HK-2 (cell line): Measurements from ENCODE around the gene KIF5B.
"Not testable (repeated sequence)": the region's sequence is repeated elsewhere in the genome, so short reads cannot be mapped to it uniquely, and the experiment has no call there.

Experiments used
- DNase-seq: peaks from one replicate; pipeline ENCODE4 v3.0.0-alpha.2; 2018; ENCODE audit not compliant: unreplicated experiment

Gene KIF5B

DNA sequence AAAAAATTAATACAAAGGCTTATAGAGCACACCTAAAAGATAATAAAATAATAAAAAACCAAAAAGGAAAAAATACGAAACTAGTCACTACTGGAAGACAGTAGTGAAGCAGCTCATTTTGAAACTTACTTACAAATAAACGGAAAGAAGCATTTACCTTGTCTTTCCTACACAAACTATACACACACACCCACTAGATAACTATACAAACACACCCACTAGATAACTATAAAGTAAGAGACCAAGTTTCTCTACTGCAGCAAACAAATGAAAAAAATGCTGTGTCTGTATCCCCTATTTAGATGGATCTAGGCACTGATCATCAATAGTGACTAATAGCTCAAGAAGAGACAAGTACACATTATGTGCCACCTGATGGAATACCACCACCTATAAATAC, 49.2 kb downstream of the KIF5B start:
- no peak for DNase-seq

DNA sequence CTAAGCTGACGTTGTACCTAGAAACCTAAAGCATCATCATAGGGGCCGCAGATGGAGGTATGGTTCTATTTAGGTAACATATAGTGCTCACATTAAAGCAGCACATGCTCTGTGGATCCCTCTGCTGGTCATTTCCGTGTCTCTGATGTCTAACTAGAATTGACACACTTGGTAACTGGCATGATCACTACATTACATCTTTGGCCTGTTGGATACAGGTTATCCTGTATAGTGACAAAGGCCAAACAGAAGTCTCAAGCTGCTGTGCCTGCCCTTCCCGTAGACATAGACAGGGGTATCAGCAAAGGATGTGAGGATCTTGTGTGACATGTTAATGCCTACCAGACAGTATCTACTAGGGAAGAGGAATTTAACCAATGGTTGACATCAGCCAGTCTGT, 51.2 kb downstream of the KIF5B start:
- no peak for DNase-seq

DNA sequence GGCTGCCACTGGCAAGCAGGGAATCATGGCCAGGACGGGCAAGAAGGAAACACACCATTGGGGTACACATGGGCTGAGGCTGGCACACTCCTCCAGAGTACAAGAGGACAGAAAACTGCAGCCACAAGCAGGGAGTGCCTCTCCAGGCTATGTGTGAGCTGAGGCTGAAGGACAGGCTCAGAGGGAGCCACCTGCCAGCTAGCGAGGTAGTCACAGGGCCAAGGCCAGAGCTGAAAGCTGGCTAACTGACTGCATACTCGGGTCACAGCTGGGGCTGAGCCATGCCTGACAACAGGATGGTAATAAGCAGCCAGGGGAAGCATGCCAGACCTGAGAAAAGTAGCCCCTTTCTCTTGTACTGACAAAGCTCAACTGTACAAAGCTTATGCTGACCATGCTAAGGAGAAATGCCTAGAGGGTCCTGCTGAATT, 52.0 kb downstream of the KIF5B start:
- DNase-seq: no peak

DNA sequence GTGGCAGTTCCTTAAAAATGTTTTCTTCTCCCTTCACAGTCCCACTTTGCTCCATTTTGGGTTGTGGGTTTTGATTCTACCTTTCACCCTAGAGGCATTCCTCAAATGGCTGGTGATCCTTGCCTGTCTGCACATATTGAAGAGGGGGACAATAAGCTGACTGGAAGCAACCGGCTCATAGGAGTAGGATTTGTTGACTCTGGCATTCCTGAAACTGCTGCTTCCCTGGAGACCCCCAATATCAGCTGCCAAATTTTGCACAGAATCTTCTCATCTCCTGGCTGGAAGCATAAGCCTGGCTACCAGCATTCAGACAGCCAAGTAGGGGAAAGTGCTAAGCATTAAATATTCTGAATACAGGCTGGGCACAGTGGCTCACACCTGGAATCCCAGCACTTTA, 53.7 kb downstream of the KIF5B start:
- DNase-seq: no peak

DNA sequence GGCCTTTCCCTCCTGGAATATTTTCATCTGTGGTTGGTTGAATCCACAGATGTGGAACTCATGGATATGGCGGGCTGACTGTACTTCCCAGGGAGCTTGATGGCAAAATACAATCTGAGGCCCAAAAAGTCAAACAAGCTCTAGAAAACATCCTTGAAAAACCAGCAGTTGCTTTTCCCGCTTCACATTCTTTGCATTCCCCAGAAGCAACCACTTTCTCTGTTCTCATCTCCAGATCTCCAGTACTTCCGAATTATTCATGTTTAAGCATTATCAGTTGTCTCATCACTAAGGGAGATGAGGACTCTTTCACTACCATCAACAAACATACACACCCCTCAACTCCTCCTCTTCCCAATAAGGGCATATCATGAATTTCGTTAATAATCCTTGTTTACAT, 55.3 kb downstream of the KIF5B start:
- DNase-seq: no peak

DNA sequence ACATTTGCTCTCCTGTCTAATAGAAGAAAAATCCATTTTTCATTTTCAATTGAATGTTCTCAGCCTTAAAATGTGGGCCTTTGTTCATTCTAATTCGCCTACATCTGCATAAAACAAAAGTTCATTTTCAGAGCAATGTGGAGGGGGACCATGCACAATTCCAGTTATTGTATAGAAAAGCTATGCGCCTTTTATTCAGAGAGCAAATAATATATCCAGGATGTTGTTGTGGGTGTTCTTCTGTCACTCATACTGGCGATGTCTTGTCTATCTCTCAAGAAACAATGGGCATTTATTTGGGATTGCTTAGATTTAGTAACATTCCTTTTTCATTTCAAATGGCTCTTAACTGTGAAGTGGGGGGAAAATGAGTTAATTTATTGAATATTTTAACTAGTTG, 56.4 kb downstream of the KIF5B start:
- DNase-seq: no peak

DNA sequence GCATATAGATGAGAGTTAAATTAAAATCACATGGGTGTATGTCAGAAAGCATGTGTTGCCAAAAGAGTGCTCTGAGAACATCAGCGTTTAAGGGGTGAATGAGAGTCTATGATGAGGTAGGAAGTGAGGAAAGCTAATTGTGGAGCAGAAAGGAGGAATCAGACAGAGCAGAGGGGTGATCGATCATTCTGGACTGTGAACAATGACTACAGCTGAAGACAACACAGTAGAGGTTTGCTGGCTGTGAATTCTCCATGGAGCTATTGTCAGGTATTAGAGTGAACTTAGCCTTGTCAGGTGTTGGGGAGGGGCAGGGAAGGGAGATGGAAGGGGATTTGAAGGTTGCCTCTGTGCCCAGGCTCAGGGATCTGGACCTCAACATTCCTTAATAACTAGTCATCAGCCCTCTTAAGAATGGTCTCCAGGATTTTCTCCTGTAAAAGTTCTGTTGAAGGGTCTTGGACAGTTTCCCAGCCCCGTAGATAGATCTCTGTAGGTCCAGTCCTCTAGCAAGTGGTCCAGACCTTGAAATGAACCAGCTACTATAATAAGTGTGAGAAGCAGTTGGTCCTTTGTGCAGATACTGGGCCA, 57.1 kb downstream of the KIF5B start:
- no peak for DNase-seq

DNA sequence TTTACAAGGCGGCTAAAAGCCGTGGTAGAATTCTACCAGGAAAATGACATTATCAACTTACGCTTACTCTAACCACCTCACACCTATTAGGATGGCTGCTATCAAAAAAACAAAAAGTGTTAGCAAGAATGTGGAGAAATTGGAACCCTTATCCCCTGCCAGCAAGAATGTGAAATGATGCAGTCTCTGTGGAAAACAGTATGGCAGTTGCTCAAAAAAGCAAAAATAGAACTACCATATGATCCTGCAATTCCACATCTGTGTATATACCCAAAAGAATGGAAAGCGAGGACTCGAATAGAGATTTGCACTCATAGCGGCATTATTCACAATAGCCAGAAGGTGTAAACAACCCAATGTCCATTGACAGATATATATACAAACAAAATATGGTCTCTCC, 61.3 kb downstream of the KIF5B start:
- DNase-seq: no peak

DNA sequence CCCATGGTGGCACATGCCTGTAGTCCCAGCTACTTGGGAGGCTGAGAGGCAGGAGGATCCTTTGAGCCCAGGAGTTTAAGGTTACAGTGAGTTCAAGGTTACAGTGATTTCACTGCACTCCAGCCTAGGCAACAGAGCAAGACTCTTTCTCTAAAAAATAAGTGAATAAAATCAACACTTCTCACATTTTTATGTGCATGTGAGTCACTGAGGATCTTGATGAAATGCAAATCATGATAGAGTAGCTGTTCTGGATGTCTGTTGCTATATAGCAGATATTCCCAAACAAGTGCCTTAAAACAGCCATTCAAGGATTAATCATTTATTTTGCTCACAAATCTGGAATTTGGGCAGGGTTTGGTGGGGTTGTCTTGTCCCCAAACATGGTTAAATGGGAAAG, 65.3 kb downstream of the KIF5B start:
- DNase-seq: no peak

DNA sequence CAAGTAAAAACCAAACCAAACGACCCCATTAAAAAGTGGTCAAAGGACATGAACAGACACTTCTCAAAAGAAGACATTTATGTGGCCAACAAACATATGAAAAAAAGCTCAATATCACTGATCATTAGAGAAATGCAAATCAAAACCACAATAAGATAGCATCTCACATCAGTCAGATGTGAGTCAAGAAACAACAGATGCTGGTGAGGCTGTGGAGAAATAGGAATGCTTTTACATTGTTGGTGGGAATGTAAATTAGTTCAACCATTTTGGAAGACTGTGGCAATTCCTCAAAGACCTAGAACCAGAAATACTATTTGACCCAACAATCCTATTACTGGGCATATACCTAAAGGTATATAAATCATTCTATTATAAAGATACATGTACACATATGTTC, 68.4 kb downstream of the KIF5B start:
- not testable (repeated sequence) for DNase-seq

DNA sequence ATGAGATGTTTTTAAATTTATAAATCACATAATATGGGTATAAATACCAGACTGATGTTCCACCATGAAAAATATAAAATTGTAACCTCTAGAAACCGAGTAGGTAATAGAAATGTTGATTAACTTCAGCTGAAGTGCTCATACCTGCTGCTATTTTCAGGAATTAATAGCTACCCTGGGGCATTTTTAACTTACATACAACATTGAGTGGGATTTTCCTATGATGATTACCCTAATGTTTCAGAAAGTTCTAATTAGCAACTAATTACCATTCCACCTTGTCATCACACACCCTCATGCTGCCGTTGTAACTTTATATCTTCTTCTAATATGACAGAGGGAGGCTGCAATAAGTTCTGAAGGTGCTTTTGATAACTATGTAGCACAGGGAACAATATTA, 74.1 kb downstream of the KIF5B start:
- no peak for DNase-seq

DNA sequence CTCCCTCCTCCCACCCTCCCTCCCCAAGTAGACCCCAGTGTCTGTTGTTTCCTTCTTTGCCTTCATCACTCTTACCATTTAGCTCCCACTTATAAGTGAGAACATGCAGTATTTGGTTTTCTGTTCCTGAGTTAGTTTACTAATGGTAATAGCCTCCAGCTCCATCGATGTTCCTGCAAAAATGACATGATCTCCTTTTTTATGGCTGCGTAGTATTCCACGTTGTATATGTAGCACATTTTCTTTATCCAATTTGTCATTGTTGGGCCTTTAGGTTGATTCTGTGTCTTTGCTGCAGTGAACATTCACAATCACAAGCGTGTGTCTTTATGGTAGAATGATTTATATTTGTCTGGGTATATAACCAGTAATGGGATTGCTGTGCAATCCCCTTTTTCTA, 75.8 kb downstream of the KIF5B start:
- DNase-seq: no peak

DNA sequence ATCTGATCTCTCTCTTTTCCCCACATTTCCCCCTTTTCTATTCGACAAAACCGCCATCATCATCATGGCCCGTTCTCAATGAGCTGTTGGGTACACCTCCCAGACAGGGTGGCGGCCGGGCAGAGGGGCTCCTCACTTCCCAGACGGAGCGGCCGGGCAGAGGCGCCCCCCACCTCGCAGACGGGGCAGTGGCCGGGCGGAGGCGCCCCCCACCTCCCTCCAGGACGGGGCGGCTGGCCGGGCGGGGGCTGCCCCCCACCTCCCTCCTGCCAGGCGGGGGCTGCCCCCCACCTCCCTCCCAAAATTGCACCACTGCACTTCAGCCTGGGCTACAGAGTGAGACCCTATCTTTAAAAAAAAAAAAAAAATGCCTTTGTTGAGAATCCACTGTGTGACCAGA, 77.2 kb downstream of the KIF5B start:
- DNase-seq: not testable (repeated sequence)

DNA sequence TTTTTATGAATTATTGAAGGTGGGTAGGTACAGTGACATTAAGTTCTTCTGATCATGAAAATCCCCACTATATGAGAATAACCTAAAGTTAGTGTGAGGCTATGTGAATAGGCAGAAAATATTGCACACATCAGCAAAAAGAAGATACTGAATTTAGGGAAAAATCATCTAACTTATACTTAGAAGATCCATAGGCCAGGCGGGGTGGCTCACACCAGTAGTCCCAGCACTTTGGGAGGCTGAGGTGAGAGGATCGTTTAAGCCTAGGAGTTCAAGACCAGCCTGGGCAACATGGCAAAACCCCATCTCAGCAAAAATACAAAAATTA, 78.1 kb downstream of the KIF5B start:
- DNase-seq: no peak

DNA sequence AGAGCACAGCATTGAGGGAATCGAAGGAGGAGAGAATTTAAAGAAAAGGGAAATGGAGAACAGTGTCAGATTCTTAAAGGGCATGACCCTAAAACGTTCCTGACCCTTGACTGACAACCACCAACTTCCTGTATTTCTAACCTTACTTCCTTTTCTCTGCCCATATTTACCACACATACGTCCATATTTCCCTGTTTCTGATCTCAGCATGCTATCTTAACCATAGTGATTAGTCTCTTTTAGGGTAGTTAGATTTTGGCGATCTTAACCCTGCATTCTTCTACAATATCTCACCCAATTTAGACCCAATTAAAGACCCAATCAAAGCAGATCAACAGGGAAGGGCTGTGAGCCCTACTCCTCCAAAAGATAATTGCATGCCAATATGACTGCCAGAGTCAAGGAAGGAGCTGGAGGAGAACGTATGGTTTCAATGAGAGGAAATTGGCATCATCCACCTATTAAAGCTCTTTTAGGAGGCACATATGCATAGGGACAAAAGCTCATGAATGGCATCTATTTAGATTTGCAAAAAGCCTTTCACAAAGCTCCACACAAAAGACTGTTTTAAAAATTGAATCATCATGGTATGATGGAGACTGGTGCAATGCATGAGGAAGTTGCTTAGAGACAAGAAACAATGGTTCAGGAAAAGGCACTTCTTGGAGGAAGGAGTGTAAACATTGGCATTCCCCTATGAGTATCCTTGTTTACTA, 78.6 kb downstream of the KIF5B start:
- DNase-seq: no peak

DNA sequence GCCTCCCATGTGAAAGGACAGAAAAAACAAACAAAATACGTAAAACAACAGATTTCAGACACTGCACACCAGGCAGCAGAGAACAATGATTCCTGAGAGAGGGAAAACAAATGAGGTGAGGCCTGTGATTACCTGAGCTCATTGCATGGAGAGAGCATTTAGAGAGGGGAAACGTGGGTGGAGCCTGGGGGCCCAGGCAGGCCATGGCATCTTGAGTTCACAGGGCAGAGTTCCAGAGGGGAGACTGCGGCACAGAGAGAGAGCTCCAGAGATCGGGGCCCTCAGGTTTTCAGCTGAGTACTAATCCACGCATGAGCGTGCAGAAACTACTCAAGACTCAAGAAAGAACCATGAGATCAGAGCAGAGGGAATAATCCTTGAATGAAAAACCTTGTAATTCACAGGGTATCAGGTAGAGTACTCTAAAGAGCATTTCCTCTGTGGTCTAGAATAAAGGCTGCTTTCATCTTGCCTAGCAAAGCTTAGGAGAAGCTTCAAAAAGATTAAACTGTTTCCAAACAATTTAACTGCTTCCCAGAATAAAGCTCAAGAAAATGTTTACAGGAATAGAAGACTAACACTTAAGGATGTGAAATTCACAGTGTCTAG, 81.0 kb downstream of the KIF5B start:
- no peak for DNase-seq

DNA sequence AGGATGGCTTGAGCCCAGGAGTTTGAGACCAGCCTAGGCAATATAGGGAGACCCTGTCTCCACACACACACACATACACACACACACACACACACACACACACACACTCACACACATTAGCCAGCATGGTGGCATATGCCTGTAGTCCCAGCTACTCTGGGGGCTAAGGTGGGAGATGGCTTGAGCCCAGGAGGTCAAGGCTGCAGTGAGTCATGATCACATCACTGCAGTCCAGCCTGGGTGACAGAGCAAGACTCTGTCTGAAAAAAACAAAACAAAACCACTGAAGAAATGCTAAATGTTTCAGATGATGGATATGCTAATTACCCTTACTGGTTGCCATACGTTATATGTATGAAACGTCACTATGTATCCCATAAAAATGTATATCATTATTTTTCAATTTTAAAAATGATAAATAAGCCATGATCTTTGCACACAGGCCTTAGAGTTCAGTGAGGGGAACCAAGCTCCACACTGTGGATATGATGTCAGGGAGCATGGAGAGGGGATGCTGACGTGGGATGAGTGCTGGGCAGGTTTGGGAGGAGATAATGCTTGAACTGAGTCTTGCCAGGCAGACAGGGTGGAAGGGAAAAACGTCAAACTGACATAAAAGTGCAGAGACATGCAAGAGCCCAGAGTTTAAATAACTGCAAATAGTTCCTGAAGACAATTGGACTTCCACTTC, 81.6 kb downstream of the KIF5B start:
- no peak for DNase-seq

DNA sequence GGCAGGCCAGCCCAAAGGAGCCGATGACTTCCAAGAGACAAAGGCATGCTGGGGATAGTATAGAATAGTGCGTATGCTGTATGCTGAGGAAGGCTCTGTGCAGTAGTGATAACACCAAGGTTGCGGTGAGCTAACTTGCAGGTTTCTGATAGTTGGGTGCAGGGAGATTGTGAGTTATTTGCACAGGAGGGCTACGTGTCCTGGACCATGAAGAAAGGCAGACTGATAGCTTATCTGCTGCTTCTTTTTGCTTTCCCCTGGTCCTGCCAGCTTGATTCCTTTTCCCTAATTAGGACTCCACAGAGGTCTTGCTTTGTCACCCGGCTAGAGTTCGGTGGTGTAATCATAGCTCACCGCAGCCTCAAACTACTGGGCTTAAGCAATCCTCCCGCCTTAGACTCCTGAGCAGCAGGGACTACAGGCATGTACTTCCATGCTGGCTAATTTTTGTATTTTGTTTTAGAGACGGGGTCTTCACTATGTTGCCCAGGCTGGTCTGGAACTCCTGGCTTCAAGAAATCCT, 83.6 kb downstream of the KIF5B start:
- DNase-seq: no peak

DNA sequence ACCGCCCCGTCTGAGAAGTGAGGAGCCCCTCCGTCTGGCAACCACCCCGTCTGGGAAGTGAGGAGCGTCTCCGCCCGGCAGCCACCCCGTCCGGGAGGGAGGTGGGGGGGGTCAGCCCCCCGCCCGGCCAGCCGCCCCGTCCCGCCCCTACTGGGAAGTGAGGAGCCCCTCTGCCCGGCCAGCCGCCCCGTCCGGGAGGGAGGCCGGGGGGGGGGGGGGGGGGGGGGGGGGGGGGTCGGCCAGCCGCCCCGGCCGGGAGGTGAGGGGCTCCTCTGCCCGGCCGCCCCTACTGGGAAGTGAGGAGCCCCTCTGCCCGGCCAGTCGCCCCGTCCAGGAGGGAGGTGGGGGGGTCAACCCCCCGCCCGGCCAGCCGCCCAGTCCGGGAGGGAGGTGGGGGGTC, 86.4 kb downstream of the KIF5B start:
- DNase-seq: not testable (repeated sequence)

DNA sequence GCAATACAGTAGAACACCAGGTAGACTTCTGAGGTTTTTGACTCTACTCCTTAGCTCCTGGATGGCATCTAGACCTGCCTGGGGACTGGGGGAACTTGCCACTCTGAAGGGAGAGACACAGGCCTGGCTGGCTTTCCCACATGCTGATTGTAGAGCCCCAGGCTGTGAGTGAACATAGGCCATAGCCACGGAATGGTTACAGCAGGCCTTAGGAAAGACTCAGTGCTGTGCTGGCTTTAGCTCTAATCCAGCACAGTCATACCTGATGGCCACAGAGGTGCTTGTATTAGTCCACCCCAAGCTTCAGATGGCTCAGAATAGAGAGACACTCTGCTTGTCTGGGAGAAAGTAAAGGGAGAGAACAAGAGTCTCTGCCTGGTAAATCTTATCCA, 92.6 kb downstream of the KIF5B start:
- DNase-seq: no peak

DNA sequence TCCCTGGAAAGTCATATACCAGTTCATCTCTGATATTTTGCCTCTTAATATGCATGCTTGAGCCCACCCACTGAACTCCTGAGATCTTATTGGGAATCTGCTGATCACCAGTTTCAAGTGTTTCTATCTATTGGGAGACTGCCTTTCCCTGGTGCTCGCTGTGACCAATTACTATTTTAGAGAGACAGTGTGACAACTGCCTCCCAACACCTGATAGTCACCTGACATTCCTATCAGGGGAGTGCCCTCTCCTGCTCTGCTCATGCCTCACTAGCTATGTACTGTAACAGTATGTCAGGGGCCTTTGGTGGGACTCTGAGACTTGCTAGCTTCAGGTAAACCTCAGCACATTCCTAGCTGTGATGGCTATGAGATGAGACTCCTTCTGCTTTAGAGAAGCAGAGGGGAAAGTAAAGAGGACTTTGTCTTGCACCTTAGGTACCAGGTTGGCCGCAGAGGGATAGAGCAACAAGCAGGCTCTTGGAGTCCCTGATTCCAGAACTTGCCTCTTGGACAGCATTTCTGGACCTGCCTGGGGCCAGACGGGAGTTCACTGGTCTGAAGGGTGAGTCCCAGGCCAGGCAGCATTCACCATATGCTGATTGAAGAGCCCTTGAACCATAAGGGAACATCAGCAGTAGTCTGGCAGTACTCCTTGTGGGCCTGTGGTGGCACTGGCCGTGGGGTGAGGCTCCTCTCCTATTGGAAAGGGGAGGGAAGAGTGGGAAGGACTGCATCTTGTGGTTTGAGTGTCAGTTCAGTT, 93.2 kb downstream of the KIF5B start:
- no peak for DNase-seq
